HS-5 (cell line): ENCODE measurements around the gene ITGA2.

Experiments used
- DNase-seq: peaks from one replicate; pipeline ENCODE4 v3.0.0-alpha.2; 2012; ENCODE audit warnings: low read depth

Gene ITGA2

GRCh38 chr5:52988335-52989024 lies 672 bp upstream of the ITGA2 start:
- DNase-seq, result no peak

- DNase-seq, result no peak
Measured at GRCh38 chr5:52989781-52990527, 802 bp downstream of the ITGA2 start.

GRCh38 chr5:52990528-52990925 lies 1.4 kb downstream of the ITGA2 start:
- no peak for DNase-seq

- no peak for DNase-seq
Measured at GRCh38 chr5:52993367-52993766, 4.2 kb downstream of the ITGA2 start.

- DNase-seq, result no peak
Measured at GRCh38 chr5:52994266-52994665, 5.1 kb downstream of the ITGA2 start.

- no peak for DNase-seq
Measured at GRCh38 chr5:52995095-52995494, 5.9 kb downstream of the ITGA2 start.

- no peak for DNase-seq
Measured at GRCh38 chr5:52995914-52996313, 6.8 kb downstream of the ITGA2 start.

- DNase-seq, result no peak
Measured at GRCh38 chr5:52996979-52997378, 7.8 kb downstream of the ITGA2 start.

GRCh38 chr5:52997424-52997823 lies 8.3 kb downstream of the ITGA2 start:
- DNase-seq, result no peak

GRCh38 chr5:52998552-52999313 lies 9.6 kb downstream of the ITGA2 start:
- DNase-seq, result no peak

GRCh38 chr5:52999344-52999949 lies 10.3 kb downstream of the ITGA2 start:
- no peak for DNase-seq

- no peak for DNase-seq
Measured at GRCh38 chr5:53001541-53001940, 12.4 kb downstream of the ITGA2 start.

GRCh38 chr5:53002491-53002890 lies 13.3 kb downstream of the ITGA2 start:
- DNase-seq, result no peak

- no peak for DNase-seq
Measured at GRCh38 chr5:53003144-53003543, 14.0 kb downstream of the ITGA2 start.

GRCh38 chr5:53006911-53007890 lies 18.0 kb downstream of the ITGA2 start:
- no peak for DNase-seq

- no peak for DNase-seq
Measured at GRCh38 chr5:53008751-53009150, 19.6 kb downstream of the ITGA2 start.

- no peak for DNase-seq
Measured at GRCh38 chr5:53009816-53010215, 20.7 kb downstream of the ITGA2 start.

GRCh38 chr5:53010814-53011213 lies 21.7 kb downstream of the ITGA2 start:
- no peak for DNase-seq

GRCh38 chr5:53011233-53011632 lies 22.1 kb downstream of the ITGA2 start:
- DNase-seq, result no peak

- no peak for DNase-seq
Measured at GRCh38 chr5:53013857-53014256, 24.7 kb downstream of the ITGA2 start.

GRCh38 chr5:53017383-53017782 lies 28.2 kb downstream of the ITGA2 start:
- DNase-seq, result no peak
